Left ventricle myocardium inferior (tissue), 1 donor: ENCODE data around the gene UBE2L3. TPM values are rescaled to one million over a fixed set of nuclear protein-coding genes. Genes with fewer than 3 reads are reported as not detected.
"Not testable (repeated sequence)": the region's sequence is repeated elsewhere in the genome, so short reads cannot be mapped to it uniquely, and the experiment has no call there.

ENCODE experiments used
- DNase-seq: peaks from one replicate; pipeline ENCODE4 v3.0.0-alpha.2; 2020
- H3K27ac ChIP-seq: fragments of 200-600 bp; replicated peaks from 2 replicates; pipeline ENCODE4 v1.8.0; 2021
- H3K27me3 ChIP-seq: fragments of 200-600 bp; 2 replicates; pipeline ENCODE4 v1.8.0; 2021; ENCODE audit warnings: low read depth
- H3K36me3 ChIP-seq: fragments of 200-600 bp; 2 replicates; pipeline ENCODE4 v1.8.0; 2021
- H3K4me1 ChIP-seq: fragments of 200-600 bp; 2 replicates; pipeline ENCODE4 v1.8.0; 2021
- H3K4me3 ChIP-seq: fragments of 200-600 bp; 2 replicates; pipeline ENCODE4 v1.8.0; 2021; ENCODE audit warnings: mild to moderate bottlenecking, moderate library complexity
- H3K9me3 ChIP-seq: fragments of 200-600 bp; replicated peaks from 2 replicates; pipeline ENCODE4 v1.8.0; 2021
- CTCF ChIP-seq: fragments of 200-600 bp; IDR thresholded peaks from 2 replicates; pipeline ENCODE4 v1.8.0; 2021; ENCODE audit warnings: antibody characterized with exemption, mild to moderate bottlenecking, borderline replicate concordance
- intact Hi-C: fragments of 100-400 bp; cut with micrococcal nuclease; formaldehyde crosslinking; loops from one replicate; pipeline ENCODE4 v1.11.0; 2022
- total RNA-seq: library from RNA; stranded (reverse); fragmentation: NEBNext Ultra II Directional; extraction: Animal tissue kit (Norgen Biotek cat#: 25700); gene quantifications from one replicate; pipeline ENCODE4 v1.2.1, GENCODE V29; 2021
- donor health status: DM: no; HTN: yes; CAD: no; lungs with severe emphysema.

UBE2L3 gene
- total RNA-seq, 1 donor from 2014 or later, result 54.5 TPM

- no peak overlapping the region for H3K4me3 ChIP-seq
- no peaks in the 10 kb centered on the region for H3K9me3 ChIP-seq
- no peaks in the 10 kb centered on the region for H3K27me3 ChIP-seq
- no peak for TF ChIP-seq CTCF
- H3K4me1 ChIP-seq, result peaks cover 32% of the 10 kb centered on the region
- no peak for DNase-seq
- no peak overlapping the region for H3K27ac ChIP-seq
- intact Hi-C loops, result no loop called here
- H3K36me3 ChIP-seq, result no peaks in the 10 kb centered on the region
Measured at GRCh38 chr22:21603973-21604372, 36.5 kb downstream of the UBE2L3 start.

GRCh38 chr22:21605887-21606564, 38.5 kb downstream of the UBE2L3 start:
- Histone ChIP-seq H3K4me3 (no peak overlapping the region), H3K27me3 (no peaks in the 10 kb centered on the region), H3K36me3 (peaks cover 6% of the 10 kb centered on the region), H3K9me3 (no peaks in the 10 kb centered on the region), H3K27ac (no peak overlapping the region), H3K4me1 (peaks cover 31% of the 10 kb centered on the region)
- TF ChIP-seq CTCF, result no peak
- intact Hi-C loops, result no loop called here
- no peak for DNase-seq

- intact Hi-C loops, result no loop called here
- Histone ChIP-seq H3K4me3 (no peak overlapping the region), H3K9me3 (no peaks in the 10 kb centered on the region), H3K4me1 (peaks cover 31% of the 10 kb centered on the region), H3K36me3 (peaks cover 13% of the 10 kb centered on the region), H3K27ac (no peak overlapping the region), H3K27me3 (no peaks in the 10 kb centered on the region)
- no peak for TF ChIP-seq CTCF
- no peak for DNase-seq
Measured at GRCh38 chr22:21606775-21607174, 39.3 kb downstream of the UBE2L3 start.

GRCh38 chr22:21609556-21610157, 42.1 kb downstream of the UBE2L3 start:
- H3K27me3 ChIP-seq, H3K4me3 ChIP-seq, DNase-seq, intact Hi-C loops, H3K9me3 ChIP-seq, H3K27ac ChIP-seq: not testable (repeated sequence)
- Histone ChIP-seq H3K4me1 (peaks cover 21% of the 10 kb centered on the region), H3K36me3 (peaks cover 39% of the 10 kb centered on the region)

- peaks cover 27% of the 10 kb centered on the region for H3K4me1 ChIP-seq
- H3K4me3 ChIP-seq, result no peak overlapping the region
- H3K27me3 ChIP-seq, result no peaks in the 10 kb centered on the region
- intact Hi-C loops, result no loop called here
- H3K27ac ChIP-seq, result no peak overlapping the region
- TF ChIP-seq CTCF, result no peak
- peaks cover 47% of the 10 kb centered on the region for H3K36me3 ChIP-seq
- H3K9me3 ChIP-seq, result no peaks in the 10 kb centered on the region
- no peak for DNase-seq
Measured at GRCh38 chr22:21611210-21611977, 43.9 kb downstream of the UBE2L3 start.

- no peak overlapping the region for H3K4me3 ChIP-seq
- no peak for DNase-seq
- TF ChIP-seq CTCF, result no peak
- peaks cover 47% of the 10 kb centered on the region for H3K36me3 ChIP-seq
- no peaks in the 10 kb centered on the region for H3K9me3 ChIP-seq
- no peaks in the 10 kb centered on the region for H3K27me3 ChIP-seq
- intact Hi-C loops, result no loop called here
- peaks cover 12% of the 10 kb centered on the region for H3K4me1 ChIP-seq
- no peak overlapping the region for H3K27ac ChIP-seq
Measured at GRCh38 chr22:21612858-21613257, 45.3 kb downstream of the UBE2L3 start.
